ENCODE measurements around the gene UBA3.

- TF ChIP-seq HOXA5 (CRISPR knock-in tag; IDR thresholded peaks at IDR 0.05) (no peak), ZNF660 (CRISPR knock-in tag; IDR thresholded peaks at IDR 0.05; ENCODE audit: borderline replicate concordance, low read depth) (no peak), CBFB (CRISPR knock-in tag; IDR thresholded peaks at IDR 0.05) (no peak), EZH2 (conservative IDR thresholded peaks at IDR 0.05; ENCODE audit: low read depth, low read length) (no peak), CEBPB (IDR thresholded peaks at IDR 0.05; ENCODE audit: borderline replicate concordance, low read depth, low read length) (no peak), GATAD1 (CRISPR knock-in tag; IDR thresholded peaks at IDR 0.05) (no peak)
Observed at GRCh38 chr3:69110941-69111546, 30.9 kb upstream of the UBA3 start.
